Endometrium (tissue), 2 donors: ENCODE data around the gene NAALADL2.

Experiments
- FAIRE-seq: peaks from 2 replicates; lab custom pipeline; 2012; peaks lifted over from hg19 to GRCh38; lab: Jason Lieb, UNC
- donor health status: control.
- donor health status: control.

NAALADL2 gene

GRCh38 chr3:174891524-174892203 lies 32.5 kb downstream of the NAALADL2 start:
- no peak for FAIRE-seq

- no peak for FAIRE-seq
Observed at GRCh38 chr3:174907027-174907426, 47.9 kb downstream of the NAALADL2 start.

GRCh38 chr3:174907628-174908407 lies 48.7 kb downstream of the NAALADL2 start:
- FAIRE-seq, result no peak

- FAIRE-seq, result no peak
Observed at GRCh38 chr3:174931473-174932353, 72.6 kb downstream of the NAALADL2 start.

- no peak for FAIRE-seq
Observed at GRCh38 chr3:174936590-174936989, 77.5 kb downstream of the NAALADL2 start.

- FAIRE-seq, result no peak
Observed at GRCh38 chr3:174937478-174937877, 78.3 kb downstream of the NAALADL2 start.

GRCh38 chr3:174938102-174938501 lies 79.0 kb downstream of the NAALADL2 start:
- no peak for FAIRE-seq

- no peak for FAIRE-seq
Observed at GRCh38 chr3:174940151-174940550, 81.0 kb downstream of the NAALADL2 start.

GRCh38 chr3:174945276-174945675 lies 86.1 kb downstream of the NAALADL2 start:
- FAIRE-seq, result no peak

- FAIRE-seq, result no peak
Observed at GRCh38 chr3:174945951-174946350, 86.8 kb downstream of the NAALADL2 start.

GRCh38 chr3:174949523-174949922 lies 90.4 kb downstream of the NAALADL2 start:
- FAIRE-seq, result no peak

- no peak for FAIRE-seq
Observed at GRCh38 chr3:174951034-174951433, 91.9 kb downstream of the NAALADL2 start.

- FAIRE-seq, result no peak
Observed at GRCh38 chr3:174951498-174952005, 92.4 kb downstream of the NAALADL2 start.

GRCh38 chr3:174953068-174953467 lies 93.9 kb downstream of the NAALADL2 start:
- no peak for FAIRE-seq

- no peak for FAIRE-seq
Observed at GRCh38 chr3:174955513-174956016, 96.4 kb downstream of the NAALADL2 start.

GRCh38 chr3:174957081-174957480 lies 97.9 kb downstream of the NAALADL2 start:
- FAIRE-seq, result no peak

- no peak for FAIRE-seq
Observed at GRCh38 chr3:174957551-174958001, 98.4 kb downstream of the NAALADL2 start.

- no peak for FAIRE-seq
Observed at GRCh38 chr3:174958671-174959328, 99.7 kb downstream of the NAALADL2 start.

- no peak for FAIRE-seq
Observed at GRCh38 chr3:174959556-174960065, 100.5 kb downstream of the NAALADL2 start.

GRCh38 chr3:174960898-174961297 lies 101.8 kb downstream of the NAALADL2 start:
- no peak for FAIRE-seq

GRCh38 chr3:174973465-174973864 lies 114.3 kb downstream of the NAALADL2 start:
- no peak for FAIRE-seq
